Osteoblast (primary cell): Measurements from ENCODE around the gene TAF1L. TPM values are rescaled to one million over a fixed set of nuclear protein-coding genes. Genes with fewer than 3 reads are reported as not detected.
A peak's percentile ranks its signal among the peaks of the same experiment; 100 is the strongest.

Experiments used
- DNase-seq: peaks from one replicate; pipeline ENCODE4 v3.0.0; 2011; ENCODE audit warnings: low spot score, mixed read lengths; ENCODE audit not compliant: insufficient read length; ENCODE audit errors: missing footprints
- H2AFZ ChIP-seq: 2 replicates; pipeline ENCODE4 v1.6.0; 2011; ENCODE audit warnings: mild to moderate bottlenecking, low read length
- H3K27ac ChIP-seq: 2 replicates; pipeline ENCODE4 v1.5.1; 2011; ENCODE audit warnings: mild to moderate bottlenecking, low read depth, low read length, moderate library complexity
- H3K27me3 ChIP-seq: 2 replicates; pipeline ENCODE4 v1.6.0; 2012; ENCODE audit warnings: mild to moderate bottlenecking, control low read depth, inconsistent platforms, low read length, moderate library complexity; ENCODE audit not compliant: insufficient read depth
- H3K36me3 ChIP-seq: 2 replicates; pipeline ENCODE4 v1.5.1; 2011; ENCODE audit warnings: mild to moderate bottlenecking, low read length, control low read depth, moderate library complexity; ENCODE audit not compliant: insufficient read depth
- H3K4me1 ChIP-seq: 2 replicates; pipeline ENCODE4 v1.5.1; 2011; ENCODE audit warnings: mild to moderate bottlenecking, low read length, control low read depth, moderate library complexity; ENCODE audit not compliant: insufficient read depth
- H3K4me2 ChIP-seq: 2 replicates; pipeline ENCODE4 v1.6.0; 2011; ENCODE audit warnings: mild to moderate bottlenecking, low read length; ENCODE audit not compliant: insufficient read depth
- H3K4me3 ChIP-seq: fragments of 200-600 bp; sonication (generic); 3 replicates; pipeline ENCODE4 v1.5.1; 2012; ENCODE audit warnings: mild to moderate bottlenecking, low read length, inconsistent platforms; ENCODE audit not compliant: insufficient read depth
- H3K79me2 ChIP-seq: 2 replicates; pipeline ENCODE4 v1.6.0; 2012; ENCODE audit warnings: mild to moderate bottlenecking, low read length, control low read depth, inconsistent platforms; ENCODE audit not compliant: insufficient read depth
- H3K9me3 ChIP-seq: 2 replicates; pipeline ENCODE4 v1.5.1; 2011; ENCODE audit warnings: low read depth, low read length, control low read depth
- H4K20me1 ChIP-seq: 2 replicates; pipeline ENCODE4 v1.6.0; 2012; ENCODE audit warnings: mild to moderate bottlenecking, low read length, control low read depth; ENCODE audit not compliant: insufficient read depth
- total RNA-seq: library from RNA; depleted of rRNA; stranded (reverse); fragments of >200 nt; gene quantifications from 2 replicates; pipeline ENCODE4 v1.2.3, GENCODE V29; 2012
- TF ChIP-seq, protein P1 (sequence below): IDR thresholded peaks from 2 replicates; pipeline ENCODE4 v1.5.1; 2011; ENCODE audit warnings: mild to moderate bottlenecking, low read depth, low read length, moderate library complexity; ENCODE audit errors: extremely low read depth

TAF1L gene
- total RNA-seq, 1 donor, result not detected

DNA sequence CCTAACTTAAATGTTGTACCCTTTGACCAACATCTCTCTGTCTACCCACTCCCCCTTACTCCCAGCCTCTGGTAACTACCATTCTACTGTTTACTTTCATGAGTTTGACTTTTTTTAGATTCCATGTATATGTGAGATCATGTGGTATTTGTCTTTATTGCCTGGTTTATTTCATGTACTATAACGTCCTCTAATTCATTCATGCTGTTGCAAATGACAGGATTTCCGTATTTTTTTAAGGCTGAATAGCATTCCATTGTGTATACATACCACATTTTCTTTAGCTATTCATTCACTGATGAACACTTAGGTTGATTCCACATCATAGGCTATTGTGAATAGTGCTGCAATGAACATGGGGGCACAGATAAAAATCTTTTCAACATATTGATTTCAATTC is 50.7 kb downstream of the TAF1L start:
- Histone ChIP-seq H3K27ac (no peak overlapping the region), H3K79me2 (no peaks in the 10 kb centered on the region), H3K27me3 (no peaks in the 10 kb centered on the region), H2AFZ (no peak overlapping the region), H3K9me3 (no peaks in the 10 kb centered on the region), H3K36me3 (no peaks in the 10 kb centered on the region), H3K4me1 (peaks cover 8% of the 10 kb centered on the region), H3K4me2 (no peak overlapping the region), H3K4me3 (no peak overlapping the region), H4K20me1 (no peaks in the 10 kb centered on the region)
- TF ChIP-seq, protein P1, sequence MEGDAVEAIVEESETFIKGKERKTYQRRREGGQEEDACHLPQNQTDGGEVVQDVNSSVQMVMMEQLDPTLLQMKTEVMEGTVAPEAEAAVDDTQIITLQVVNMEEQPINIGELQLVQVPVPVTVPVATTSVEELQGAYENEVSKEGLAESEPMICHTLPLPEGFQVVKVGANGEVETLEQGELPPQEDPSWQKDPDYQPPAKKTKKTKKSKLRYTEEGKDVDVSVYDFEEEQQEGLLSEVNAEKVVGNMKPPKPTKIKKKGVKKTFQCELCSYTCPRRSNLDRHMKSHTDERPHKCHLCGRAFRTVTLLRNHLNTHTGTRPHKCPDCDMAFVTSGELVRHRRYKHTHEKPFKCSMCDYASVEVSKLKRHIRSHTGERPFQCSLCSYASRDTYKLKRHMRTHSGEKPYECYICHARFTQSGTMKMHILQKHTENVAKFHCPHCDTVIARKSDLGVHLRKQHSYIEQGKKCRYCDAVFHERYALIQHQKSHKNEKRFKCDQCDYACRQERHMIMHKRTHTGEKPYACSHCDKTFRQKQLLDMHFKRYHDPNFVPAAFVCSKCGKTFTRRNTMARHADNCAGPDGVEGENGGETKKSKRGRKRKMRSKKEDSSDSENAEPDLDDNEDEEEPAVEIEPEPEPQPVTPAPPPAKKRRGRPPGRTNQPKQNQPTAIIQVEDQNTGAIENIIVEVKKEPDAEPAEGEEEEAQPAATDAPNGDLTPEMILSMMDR, result no peak
- no peak for DNase-seq

DNA sequence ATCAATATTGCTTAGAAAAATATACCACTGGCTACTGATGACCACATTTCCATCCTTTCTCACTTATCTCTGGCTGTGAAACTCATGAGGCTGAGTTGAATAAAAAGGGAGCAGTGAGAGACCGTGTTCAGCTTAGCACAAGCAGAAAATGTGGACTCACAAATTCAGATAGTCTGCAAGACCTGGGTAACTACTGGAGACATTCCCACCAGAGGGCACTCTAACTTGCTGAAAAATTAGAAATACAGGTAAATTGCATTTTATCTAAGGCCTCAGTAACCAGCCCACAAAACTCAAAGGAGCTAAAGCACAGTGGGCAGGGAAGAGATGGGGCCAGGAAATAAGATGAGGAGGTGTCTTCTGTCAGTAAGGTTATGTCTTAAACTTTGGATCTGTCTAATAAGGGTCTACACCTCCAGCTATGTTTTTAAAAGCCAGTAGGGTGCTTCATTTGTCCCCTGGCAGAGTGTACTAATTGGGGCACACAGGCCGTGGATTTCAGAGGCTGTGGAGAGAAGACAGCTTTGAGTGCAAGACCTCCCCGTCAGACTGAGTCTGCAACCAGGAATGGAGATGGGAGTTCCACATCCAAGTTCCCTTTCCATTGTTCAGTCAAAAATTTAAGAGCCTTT is 53.8 kb downstream of the TAF1L start:
- Histone ChIP-seq H4K20me1 (no peaks in the 10 kb centered on the region), H3K4me3 (no peak overlapping the region), H3K4me1 (peaks cover 12% of the 10 kb centered on the region), H3K4me2 (no peak overlapping the region), H3K9me3 (no peaks in the 10 kb centered on the region), H3K27me3 (no peaks in the 10 kb centered on the region), H2AFZ (no peak overlapping the region), H3K79me2 (no peaks in the 10 kb centered on the region), H3K36me3 (no peaks in the 10 kb centered on the region), H3K27ac (no peak overlapping the region)
- DNase-seq, result no peak
- TF ChIP-seq, protein P1, result peak; percentile 65

DNA sequence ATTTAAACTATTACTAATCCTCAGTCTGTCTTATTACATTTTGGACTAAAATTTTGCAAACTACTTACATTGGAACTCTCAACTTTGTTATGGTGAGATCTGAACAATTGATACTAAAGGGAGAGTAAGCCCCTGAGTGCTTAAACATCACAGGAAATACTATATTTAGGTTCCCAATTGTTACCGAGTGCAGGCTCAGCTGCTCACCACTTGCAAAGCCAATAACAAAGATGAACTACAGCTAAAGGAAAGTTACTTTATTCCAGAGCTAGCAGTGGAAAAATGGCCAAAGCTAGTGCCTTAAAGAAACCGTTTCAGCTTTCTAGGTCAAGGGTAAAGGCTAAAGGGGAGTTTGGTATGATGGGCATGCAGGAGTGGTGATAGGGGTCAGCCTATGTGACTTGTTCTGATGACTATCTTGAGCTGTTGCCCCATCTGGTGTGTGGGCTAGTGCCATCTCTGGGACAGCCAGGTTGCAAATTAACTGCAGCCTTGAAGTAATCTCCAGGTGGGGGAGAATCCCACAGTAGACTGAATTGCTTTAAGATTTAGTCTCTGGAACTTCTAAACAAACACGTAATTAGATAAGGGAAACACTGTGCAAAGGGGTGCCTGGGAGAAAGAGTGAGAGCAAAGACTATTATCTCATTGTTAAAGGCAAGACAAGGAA is 54.7 kb downstream of the TAF1L start:
- no peak overlapping the region for H3K27ac ChIP-seq
- no peaks in the 10 kb centered on the region for H4K20me1 ChIP-seq
- no peak overlapping the region for H3K4me3 ChIP-seq
- no peaks in the 10 kb centered on the region for H3K79me2 ChIP-seq
- H3K4me1 ChIP-seq, result peaks cover 12% of the 10 kb centered on the region
- H3K9me3 ChIP-seq, result no peaks in the 10 kb centered on the region
- DNase-seq, result no peak
- no peak overlapping the region for H3K4me2 ChIP-seq
- TF ChIP-seq, protein P1, result no peak
- no peaks in the 10 kb centered on the region for H3K36me3 ChIP-seq
- H3K27me3 ChIP-seq, result no peaks in the 10 kb centered on the region
- peak overlapping the region; percentile 57 for H2AFZ ChIP-seq

DNA sequence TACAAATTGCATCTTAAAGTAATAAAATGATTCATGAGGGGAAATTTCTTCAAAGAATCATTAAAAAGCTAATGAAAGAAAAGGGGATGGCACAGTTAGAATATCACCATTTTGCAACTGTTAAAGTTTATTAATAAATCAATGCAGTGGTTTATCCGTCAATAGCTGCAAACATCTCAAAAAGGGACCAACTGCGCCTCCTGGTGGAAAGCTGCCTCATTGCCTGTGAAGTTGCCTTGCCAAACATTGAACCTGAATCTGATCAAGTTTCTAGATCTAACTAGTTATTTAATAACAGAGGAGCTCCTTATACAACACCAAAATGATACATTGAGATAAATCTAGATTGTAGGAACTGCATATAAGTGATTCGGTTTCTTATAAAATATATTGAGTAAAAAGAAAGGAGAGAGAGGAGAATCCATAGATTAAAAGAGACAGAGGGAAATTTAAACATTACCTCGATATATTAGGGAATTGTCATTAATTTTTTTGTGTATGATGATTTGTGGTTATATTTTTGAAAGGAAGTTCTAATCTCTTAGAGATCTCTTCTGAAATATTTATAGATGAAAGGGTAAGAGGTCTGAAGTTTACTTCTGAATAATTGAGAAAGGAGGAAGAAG is 55.6 kb downstream of the TAF1L start:
- H4K20me1 ChIP-seq, result no peaks in the 10 kb centered on the region
- H3K4me1 ChIP-seq, result peaks cover 12% of the 10 kb centered on the region
- H3K36me3 ChIP-seq, result no peaks in the 10 kb centered on the region
- H3K79me2 ChIP-seq, result no peaks in the 10 kb centered on the region
- no peaks in the 10 kb centered on the region for H3K27me3 ChIP-seq
- TF ChIP-seq, protein P1, result peak; percentile 97
- no peaks in the 10 kb centered on the region for H3K9me3 ChIP-seq
- peak overlapping the region; percentile 75 for H3K4me2 ChIP-seq
- no peak overlapping the region for H2AFZ ChIP-seq
- peak overlapping the region; percentile 56 for H3K4me3 ChIP-seq
- DNase-seq, result no peak
- no peak overlapping the region for H3K27ac ChIP-seq
